ENCODE results near the gene LMX1A. TPM values are rescaled to one million over a fixed set of nuclear protein-coding genes. Genes with fewer than 3 reads are reported as not detected.
A peak's percentile ranks its signal among the peaks of the same experiment; 100 is the strongest.

The LMX1A gene
- total RNA-seq, 1 donor from 2014 or later, result 0.04 TPM

DNA sequence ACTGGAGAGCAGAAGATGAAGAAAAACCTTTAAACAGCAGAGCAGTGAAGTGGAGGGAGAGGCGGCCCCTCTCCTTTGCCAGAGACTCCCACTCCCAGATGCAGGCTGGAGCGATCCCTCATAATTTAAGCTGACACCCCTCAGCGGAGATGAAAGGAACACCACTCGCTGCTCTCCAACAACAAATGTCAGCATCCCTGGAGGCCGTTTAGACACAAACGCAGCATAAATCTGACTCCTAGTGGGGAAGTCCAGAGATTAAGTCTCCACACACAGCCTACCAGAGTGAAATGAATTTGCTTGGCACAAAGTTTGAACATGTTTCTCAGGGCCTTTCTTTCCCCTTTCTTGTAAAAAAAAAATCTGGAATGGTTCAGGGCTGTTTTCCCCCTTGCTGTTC lies 137.8 kb downstream of the LMX1A start:
- no peak for ATAC-seq

DNA sequence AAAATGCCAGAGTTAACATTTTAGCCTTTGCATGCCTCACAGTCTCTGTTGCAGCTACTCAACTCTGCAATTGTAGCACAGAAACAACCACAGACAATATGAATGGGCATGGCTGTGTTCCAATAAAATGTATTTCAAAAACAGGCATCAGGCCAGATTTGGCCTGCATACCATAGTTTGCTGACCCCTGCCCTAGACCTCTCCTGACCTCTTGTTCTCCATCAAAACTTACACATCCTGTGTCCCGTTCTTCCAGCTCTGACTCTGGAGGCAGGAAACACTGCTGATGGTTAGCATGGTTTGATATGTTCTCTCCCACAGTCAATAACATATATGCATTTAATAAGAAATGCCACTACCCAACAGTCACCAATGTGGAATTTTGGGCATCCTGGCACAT lies 138.6 kb downstream of the LMX1A start:
- ATAC-seq, result no peak

DNA sequence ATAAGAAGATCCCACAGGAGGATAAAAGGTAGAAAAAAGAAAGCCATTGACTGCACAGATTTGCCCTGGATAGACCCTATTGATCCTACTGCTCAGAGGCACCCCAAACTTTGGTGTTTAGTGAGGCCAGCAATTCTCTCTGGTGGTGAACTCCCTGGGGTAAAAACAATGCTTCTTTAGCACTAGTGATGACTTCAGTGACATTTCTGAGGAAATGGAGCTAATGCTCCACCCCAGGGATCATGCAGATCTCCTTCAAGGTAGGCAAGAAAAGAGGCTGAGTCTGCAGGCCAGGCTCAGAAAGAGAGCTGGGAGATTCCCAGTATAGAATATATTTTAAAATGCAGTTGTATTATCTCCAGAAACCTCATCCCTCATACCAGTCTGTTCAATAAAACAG lies 140.3 kb downstream of the LMX1A start:
- no peak for ATAC-seq

DNA sequence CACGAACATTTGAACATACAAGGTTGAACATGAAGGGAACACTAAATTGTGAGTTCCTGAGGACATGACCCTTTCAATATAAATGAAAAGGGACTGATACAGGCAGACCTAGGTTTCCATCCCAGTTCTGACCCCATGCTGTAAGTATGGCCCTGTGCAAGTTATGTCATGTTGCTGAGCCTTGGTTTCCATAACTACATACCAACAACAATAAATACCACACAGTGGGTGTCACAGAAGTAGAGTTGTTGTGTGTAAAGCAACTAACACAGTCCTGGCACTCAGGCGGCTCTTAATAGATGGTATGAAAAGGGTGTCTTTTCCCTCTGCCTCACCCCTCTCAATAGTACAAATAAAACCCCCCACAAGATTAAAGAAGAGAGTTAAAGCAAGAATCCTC lies 140.8 kb downstream of the LMX1A start:
- ATAC-seq, result no peak

DNA sequence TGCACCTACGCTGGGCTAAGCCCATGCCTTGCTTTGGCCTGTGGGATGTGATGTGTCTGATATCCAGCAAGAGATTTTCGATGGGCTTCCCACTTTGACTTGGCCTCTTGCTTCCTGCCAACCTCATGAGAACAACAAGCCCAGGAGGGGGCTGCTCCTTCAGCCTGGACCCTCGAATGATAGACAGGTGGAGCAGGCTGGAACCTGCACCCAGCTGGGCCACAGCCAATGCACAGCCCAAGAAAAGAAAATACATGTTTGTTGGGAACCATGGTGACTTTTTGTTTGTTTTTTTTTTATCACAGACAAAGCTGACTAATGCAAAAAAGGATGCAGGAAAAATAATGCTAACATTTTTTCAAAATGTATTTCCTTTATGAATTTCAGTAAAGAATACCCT lies 144.3 kb downstream of the LMX1A start:
- ATAC-seq, result no peak

DNA sequence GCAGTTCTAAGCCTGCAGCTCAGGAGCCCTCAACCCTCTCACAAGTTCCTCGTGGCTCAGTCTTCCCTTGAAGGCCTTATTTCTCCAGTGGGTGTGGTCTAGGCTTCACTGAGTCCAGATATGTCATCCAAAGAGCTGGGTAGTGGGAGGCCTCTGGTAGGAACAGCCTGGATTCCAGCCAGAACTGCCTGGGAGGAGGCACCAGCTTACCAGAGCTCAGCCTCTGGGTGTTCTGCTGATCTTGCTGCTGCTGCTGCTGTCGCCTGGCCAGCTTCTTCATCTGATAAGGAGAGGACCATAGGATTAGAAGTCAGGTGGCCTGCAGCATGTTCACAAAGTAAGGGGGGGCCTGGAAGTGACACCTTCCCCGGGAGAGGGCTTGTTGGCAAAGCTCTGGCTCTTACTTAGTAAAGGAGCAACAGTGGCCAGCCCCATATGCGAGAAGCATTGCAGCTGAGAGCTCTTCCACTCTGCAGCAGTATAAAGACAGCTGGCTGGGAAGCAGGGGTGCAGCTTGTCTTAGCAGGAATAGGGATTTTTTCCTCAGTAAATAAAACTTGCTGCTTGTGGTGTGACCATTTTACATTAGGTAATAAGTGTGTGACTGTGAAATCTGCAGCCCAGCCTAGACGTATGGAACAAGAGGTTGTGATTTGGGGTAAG lies 148.5 kb downstream of the LMX1A start:
- no peak for ATAC-seq

DNA sequence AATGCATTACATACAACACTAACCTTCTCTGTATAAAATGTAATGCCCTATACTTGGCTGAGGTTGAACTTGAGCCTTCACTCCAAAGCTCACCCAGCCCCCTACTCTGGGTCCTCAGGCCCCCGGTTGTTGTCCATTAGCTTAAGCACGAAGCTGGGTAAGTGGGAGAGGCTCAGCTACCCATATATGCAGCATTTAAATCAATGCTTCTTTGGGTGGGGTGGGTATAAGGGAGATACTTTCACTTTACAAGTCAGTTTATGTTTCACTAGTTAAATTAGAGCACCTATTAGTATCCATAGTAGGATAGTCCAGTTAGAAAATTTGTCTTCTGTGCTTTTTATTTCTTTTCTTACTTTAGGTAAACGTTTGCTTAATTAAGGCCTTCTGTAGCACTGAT lies 151.4 kb downstream of the LMX1A start:
- no peak for ATAC-seq

DNA sequence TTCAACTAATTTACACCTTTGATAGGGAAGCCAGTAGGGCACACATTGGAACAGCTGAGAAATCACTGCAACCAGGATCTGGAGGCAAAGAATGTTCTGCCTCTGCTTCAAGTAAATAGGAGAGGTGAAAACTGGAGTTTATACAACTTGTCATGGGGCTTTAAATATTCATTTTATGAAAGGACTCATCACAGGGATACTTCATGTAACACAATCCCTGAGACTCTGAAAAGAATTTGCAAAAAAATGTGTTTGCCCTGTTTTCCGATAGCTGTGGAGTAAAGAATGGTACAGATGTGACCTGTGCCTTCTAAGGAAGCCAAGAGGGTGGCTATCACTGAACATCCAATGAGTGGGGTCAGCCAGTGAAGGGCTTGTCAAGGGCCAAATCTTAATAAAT lies 152.0 kb downstream of the LMX1A start:
- no peak for ATAC-seq

DNA sequence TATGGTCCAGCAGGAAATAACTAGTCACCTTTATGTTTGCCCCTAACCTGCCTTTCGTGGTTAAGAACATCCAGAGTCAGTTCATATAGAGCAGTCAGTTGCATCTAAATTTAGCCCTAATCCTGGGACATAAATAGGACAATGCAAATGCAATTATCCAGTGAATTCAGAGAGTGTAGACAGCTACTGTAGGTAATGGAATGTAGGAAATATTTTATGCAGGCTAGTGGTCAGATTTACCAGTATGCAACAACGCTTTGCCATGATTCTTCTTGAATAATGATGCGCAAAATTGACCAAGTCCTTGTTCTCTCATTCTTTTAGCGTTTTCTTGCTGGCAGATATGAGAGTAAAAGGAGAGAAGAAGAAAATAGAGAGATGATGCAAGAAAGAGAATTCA lies 165.4 kb downstream of the LMX1A start:
- no peak for ATAC-seq

DNA sequence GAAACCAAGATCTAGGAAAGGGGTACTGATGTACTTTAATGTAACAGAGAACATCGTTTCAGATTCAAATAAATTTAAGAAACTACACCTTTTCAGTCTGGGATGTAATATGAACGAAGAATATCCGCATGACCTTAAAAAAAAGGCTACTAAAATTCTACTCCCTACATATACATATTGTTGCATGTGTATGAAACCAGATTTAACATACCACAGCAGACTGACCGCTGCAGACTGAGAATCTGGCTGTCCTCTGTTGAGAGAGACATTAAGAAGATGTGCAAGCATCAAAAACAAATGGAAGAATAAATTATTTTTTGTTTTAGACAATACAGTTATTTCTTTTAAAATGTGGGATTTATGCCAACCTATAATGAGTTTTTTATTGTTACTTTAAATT lies 166.6 kb downstream of the LMX1A start:
- ATAC-seq, result no peak

DNA sequence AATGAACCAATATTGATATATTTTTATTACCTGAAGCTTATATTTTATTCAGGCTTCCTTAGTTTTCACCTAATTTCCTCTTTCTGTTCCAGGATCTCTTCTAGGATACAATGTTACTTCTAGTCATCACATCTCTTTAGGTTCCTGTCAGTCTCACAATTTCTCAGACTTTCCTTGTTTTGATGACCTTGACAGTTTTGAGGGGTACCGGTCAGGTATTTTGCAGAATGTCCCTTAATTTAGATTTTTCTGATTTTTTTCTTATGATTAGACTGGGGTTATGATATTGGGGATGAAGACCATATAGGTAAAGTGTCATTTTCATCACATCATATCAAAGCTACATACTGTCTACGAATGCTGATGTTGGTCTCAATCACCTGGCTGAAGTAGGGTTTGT lies 167.5 kb downstream of the LMX1A start:
- no peak for ATAC-seq

DNA sequence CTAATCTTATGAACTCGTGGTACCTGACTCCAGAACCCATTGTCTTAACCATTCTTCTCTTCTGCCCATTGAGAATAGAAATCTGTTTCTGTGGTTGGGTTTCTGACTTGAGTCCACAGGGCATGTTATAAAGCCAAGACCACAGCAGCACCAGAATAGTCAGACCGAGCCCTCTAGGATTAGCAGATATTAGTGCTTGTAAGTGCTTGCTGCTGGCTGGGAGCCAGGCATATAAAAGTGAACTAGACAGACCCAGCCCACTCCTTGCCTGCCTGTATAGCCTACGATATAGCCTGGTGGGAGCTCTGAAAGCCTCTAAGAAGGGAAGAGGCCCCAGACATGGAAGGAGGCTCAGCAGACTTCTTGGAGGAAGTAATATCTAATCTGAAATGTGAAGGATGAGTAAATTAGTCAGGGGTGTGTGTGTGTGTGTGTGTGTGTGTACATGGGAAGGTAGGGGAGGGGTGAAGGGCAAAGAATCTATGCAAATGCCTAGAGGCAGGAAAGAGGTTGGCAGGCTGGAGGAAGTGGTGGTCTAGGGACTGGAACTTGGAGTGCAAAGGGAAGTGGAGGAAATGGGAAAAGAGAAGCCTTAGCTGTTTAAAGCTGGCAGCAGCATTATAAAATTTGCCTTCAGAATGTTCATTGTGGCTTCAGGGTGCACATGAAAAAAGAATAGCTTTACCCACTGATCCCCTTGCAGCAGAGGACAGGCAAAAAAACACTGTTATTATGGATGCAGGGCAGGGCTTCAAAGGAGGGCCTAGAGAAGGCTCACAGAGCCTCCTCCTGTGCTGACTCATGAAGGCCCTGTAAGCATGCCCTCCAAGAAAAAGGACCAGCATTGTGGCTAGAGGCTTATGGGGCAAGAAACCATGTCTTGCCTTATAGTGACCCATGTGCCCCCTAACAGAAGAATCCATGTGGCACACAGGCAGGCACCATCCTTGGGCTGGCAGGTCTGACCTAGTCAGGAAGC lies 169.2 kb downstream of the LMX1A start:
- ATAC-seq, result peak; percentile 42

DNA sequence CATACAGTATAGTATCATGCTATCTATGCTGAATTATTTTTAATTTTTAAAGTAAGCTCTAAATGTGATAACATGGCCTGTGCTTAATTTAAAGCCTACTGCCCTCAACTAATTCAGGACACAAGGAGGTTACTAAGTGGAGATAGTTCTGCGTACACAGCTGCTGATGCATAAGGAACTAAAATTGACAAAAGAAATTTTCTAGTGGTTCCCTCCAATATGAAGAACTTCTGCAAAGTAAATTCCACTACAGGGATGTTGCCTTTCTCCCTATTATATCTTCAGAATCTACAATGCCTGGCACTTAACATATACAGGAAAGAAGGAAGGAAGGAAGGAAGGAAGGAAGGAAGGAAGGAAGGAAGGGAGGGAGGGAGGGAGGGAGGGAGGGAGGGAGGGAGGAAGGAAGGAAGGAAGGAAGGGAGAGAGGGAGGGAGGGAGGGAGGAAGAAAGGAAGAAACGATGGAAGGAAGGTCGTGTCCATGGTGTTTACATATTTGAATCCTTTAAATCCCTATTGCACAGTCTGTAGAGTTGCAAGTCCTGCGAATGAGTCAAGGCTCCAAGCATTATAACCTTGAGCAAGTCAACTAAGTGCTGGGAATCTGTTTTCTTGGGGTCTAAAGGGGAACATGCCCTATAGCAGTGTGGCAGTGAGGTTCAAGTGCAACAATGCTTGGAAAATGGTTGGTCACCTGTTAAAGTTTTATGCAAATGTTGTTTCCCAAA lies 171.2 kb downstream of the LMX1A start:
- ATAC-seq, result no peak

DNA sequence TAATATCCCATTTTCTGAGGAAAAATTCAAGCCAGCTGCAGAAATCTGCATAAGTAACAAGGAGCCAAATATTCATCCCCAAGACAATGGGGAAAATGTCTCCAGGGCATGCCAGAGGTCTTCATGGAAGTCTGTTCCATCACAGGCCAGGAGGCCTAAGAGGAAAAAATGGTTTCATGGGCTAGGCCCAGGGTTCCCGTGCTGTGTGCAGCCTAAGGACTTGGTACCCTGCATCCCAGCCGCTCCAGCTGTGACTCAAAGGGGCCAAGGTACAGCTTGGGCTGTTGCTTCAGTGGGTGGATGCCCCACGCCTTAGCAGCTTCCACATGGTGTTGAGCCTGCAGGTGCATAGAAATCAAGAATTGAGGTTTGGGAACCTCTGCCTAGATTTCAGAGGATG lies 173.5 kb downstream of the LMX1A start:
- no peak for ATAC-seq

DNA sequence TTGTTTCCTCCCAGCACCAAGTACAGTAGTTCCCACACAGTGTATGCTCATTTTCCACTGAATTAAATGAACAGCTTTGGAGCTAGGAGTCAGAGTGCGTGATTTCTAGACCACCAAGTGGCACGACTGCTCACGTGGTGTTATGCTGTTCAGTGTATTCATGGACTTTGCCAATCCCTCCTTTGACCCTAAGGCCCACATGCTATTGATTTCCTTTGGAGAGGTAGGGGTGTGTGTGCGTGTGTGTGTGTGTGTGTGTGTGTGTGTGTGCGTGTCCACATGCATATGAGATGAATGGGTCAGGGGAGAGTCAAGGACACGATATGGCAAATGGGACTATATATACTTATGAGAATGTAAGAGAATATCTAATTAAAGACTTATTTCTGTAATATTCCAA lies 177.2 kb downstream of the LMX1A start:
- ATAC-seq, result no peak

DNA sequence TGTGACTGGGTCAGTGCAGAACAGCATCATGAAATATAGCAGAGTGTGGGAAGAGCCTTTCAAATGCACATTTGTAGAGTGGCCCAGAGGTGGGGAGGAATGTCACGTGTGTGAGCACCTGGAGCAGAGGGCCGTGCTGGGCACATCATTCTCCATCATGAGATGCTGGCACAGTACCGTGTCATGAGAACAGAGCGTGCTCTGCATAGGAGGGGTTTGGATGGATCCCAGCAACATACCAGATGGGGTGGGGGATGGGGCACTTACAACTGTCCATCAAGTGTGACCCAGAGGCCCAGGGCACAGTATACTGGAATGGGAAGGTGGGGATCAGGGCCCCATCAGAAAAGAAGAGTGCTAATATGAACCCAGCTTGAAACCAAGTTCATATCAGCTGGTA lies 182.0 kb downstream of the LMX1A start:
- no peak for ATAC-seq

DNA sequence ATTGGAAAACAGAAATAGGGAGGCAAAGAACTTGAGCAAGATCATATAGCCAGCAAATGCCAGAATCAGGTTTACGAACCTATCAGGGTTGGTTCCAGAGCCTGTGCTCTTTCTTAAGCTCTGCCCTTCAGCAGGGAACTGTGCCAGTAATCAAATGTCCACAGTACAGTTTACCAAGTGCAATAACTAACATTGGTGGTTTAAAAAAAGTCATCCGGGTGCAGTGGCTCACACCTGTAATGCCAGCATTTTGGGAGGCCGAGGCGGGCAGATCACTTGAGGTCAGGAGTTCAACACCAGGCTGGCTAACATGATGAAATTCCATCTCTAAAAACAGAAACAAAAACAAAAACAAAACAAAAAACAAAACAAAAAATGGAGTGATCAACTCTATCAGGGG lies 182.7 kb downstream of the LMX1A start:
- ATAC-seq, result peak; percentile 4

DNA sequence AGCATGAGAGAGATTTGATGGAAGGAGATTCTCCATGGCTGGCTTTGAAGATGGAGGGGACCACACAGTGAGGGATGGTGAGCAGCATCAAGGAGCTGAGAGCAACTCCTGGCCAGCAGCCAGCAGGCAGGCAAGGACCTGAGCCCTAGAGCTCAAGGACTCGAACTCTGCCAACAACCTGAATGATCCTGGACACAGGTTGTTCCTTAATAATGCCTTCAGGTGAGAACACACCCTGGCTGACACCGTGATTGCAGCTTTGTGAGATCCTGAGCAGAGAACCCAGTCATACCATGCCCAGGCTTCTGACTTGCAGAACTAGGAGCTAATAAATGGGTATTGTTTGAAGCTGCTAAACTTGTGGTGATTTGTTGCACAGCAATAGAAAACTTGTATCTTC lies 183.1 kb downstream of the LMX1A start:
- peak; percentile 96 for ATAC-seq

DNA sequence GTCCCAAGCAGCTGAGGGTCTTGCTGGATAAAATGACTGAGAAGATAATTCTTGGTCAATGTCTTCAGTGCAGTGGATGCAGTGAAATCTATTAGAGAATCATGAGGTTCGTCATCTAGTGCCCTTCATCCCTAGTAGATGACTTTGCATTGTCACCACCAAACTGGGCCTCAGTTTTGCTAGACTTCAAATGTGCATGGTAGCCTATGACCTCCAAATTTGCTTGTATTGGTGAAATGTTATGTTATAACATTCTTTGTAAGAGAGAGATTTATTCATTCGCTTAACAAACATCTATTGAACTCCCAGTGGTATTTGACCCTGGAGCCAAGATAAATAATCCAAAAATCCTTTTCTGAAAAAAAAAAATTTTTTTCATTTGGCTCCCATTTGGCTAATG lies 183.8 kb downstream of the LMX1A start:
- no peak for ATAC-seq

DNA sequence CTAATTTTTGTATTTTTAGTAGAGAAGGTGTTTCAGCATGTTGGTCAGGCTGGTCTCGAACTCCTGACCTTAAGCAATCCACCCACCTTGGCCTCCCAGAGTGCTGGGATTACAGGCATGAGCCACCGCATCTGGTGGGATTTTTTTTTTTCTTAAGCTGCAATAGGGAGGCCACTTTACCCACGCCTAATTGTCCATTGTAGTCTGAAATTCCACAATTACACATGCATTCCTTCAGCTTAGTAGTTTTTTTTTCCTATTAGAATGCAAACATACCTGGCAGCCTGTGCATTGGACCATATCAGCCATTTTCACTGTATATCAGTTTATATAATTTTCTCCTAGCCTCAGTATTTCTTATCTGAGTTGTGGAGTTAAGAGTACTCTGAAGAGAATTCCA lies 186.8 kb downstream of the LMX1A start:
- ATAC-seq, result no peak

DNA sequence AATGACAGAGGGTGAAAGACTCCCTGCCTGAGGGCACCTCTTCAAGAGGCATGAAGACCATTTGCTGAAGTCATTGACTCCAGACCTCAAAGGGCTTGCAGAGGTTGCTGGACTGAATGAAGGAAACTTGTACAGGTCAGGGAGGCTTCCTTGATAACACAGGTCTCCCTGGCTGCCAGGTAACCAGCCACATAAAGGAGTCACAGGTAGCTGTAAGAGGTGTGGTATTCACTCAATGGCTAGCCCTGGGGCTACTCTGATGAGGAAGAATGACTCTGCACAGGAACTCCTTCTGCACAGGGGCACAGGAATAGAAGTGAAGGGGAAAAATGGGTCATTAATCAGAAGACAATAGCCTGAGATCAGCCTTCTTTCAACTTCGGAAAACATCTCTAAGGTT lies 187.5 kb downstream of the LMX1A start:
- peak; percentile 85 for ATAC-seq

DNA sequence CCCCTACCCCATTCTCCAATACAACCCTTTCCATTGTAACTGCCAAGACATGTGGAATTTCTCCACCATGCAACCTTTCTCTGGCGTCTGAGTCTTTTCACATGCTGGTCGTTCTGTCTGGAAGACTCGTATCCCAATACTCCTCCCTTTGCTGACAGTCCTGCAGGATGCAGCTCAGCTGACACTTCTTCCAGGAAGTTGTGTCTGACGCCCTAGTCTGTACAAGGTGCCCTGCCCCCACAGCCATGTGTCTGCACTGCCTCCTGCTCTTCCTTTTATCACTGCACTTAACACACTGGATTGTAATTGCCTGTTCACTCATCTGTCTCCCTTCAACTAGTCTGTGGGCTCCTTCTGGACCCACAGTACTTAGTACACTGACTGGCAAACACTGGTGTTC lies 188.0 kb downstream of the LMX1A start:
- no peak for ATAC-seq

DNA sequence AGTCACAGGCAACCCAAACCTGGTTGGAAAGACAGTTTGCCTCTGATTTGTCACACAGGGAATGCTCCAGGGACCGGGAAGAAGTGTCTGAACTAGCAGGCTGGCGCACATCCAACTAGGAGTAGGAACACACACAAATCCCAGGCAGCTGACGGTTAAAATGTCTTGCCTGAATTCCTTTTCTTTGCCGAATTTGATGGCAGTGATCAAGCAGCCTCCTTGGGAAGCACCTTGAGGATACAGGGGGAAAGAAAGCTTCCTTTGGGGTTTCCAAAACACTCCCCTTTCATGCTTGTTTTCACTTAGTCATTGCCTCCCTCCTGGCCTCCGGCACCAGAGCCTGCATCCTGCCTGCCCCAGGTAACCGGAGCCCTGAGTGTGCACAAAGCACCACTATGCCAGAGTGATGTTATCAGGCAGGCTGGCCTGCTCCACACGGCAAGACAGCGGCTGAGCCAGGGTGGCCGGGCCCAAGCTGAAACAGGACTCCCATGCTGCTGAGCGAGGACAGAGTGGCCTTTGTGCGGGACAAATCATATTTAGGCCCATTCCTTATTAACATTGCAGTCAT lies 193.8 kb downstream of the LMX1A start:
- ATAC-seq, result peak; percentile 78
